Heart left ventricle (tissue), 13 donors: Measurements from ENCODE around the gene FADS6.

ENCODE experiments used
- CTCF ChIP-seq, 12 donors: fragments of 200-600 bp; sonication (generic) in 4 of 12; IDR thresholded peaks; one replicate each; pipeline versions ENCODE4 v1.5.0 to v1.8.0; 2018 to 2022; ENCODE audit warnings: antibody characterized with exemption in 12 of 12, mild to moderate bottlenecking in 5 of 12
- POLR2A ChIP-seq, 2 donors: fragments of 450-650 bp; IDR thresholded peaks; one replicate each; pipeline ENCODE4 v1.6.1; 2017; ENCODE audit warnings: antibody characterized with exemption in 2 of 2, mild to moderate bottlenecking in 2 of 2, moderate library complexity in 2 of 2
- donor health status: ischemic (EF 13 %, LVEDD 7.1; RV severe dilation, severe dysfunction).
- donor health status: DM: no; HTN: yes; CAD: no.
- donor health status: DM: no; HTN: no; CAD: no.
- donor health status: ischemic (EF 25% LVEDD 6.9; RV normal size, moderate dysfunction).
- donor health status: ischemic (EF 25% LVEDD 5.7; RV mildly dilated, moderate dysfunction).
- donor health status: ischemic (EF 35%, LVEDD 5.7; RV mildly dilated, moderate dysfunction).
- donor health status: nonischemic (EF 11% LVEDD 7.7; RV severe dilation, severe dysfunction).
- donor health status: DM: yes; HTN: yes; CAD: no.
- donor health status: PGD.
- donor health status: ischemic (EF 29% LVEDD 5.4; RV normal size, mild dysfunction).
- donor health status: nonischemic (EF 23%, LVEDD 6.1; RV moderate dilation, normal function).

- TF ChIP-seq POLR2A (IDR thresholded peaks at IDR 0.05) (no peak), CTCF (IDR thresholded peaks at IDR 0.05) (no peak)
Observed at GRCh38 chr17:74917430-74917829, 24.0 kb upstream of the FADS6 start.
